Left ventricle myocardium inferior (tissue), 1 donor: ENCODE results near the gene INTS15. TPM values are rescaled to one million over a fixed set of nuclear protein-coding genes. Genes with fewer than 3 reads are reported as not detected.

ENCODE experiments used
- DNase-seq: peaks from one replicate; pipeline ENCODE4 v3.0.0-alpha.2; 2020
- H3K27ac ChIP-seq: fragments of 200-600 bp; replicated peaks from 2 replicates; pipeline ENCODE4 v1.8.0; 2021
- H3K27me3 ChIP-seq: fragments of 200-600 bp; 2 replicates; pipeline ENCODE4 v1.8.0; 2021; ENCODE audit warnings: low read depth
- H3K36me3 ChIP-seq: fragments of 200-600 bp; 2 replicates; pipeline ENCODE4 v1.8.0; 2021
- H3K4me1 ChIP-seq: fragments of 200-600 bp; 2 replicates; pipeline ENCODE4 v1.8.0; 2021
- H3K4me3 ChIP-seq: fragments of 200-600 bp; 2 replicates; pipeline ENCODE4 v1.8.0; 2021; ENCODE audit warnings: mild to moderate bottlenecking, moderate library complexity
- H3K9me3 ChIP-seq: fragments of 200-600 bp; replicated peaks from 2 replicates; pipeline ENCODE4 v1.8.0; 2021
- CTCF ChIP-seq: fragments of 200-600 bp; IDR thresholded peaks from 2 replicates; pipeline ENCODE4 v1.8.0; 2021; ENCODE audit warnings: antibody characterized with exemption, mild to moderate bottlenecking, borderline replicate concordance
- intact Hi-C: fragments of 100-400 bp; cut with micrococcal nuclease; formaldehyde crosslinking; loops from one replicate; pipeline ENCODE4 v1.11.0; 2022
- total RNA-seq: library from RNA; stranded (reverse); fragmentation: NEBNext Ultra II Directional; extraction: Animal tissue kit (Norgen Biotek cat#: 25700); gene quantifications from one replicate; pipeline ENCODE4 v1.2.1, GENCODE V29; 2021
- donor health status: DM: no; HTN: yes; CAD: no; lungs with severe emphysema.

INTS15 gene
- total RNA-seq, 1 donor from 2014 or later: 14.4 TPM

- intact Hi-C loops: no loop called here
- no peaks in the 10 kb centered on the region for H3K27me3 ChIP-seq
- peaks cover 67% of the 10 kb centered on the region for H3K36me3 ChIP-seq
Observed at GRCh38 chr7:6590645-6591110, 857 bp downstream of the INTS15 start.

GRCh38 chr7:6600093-6600492 is 10.3 kb downstream of the INTS15 start:
- Histone ChIP-seq H3K4me1 (no peaks in the 10 kb centered on the region), H3K4me3 (no peak overlapping the region), H3K27ac (no peak overlapping the region), H3K9me3 (no peaks in the 10 kb centered on the region), H3K36me3 (peaks cover 97% of the 10 kb centered on the region), H3K27me3 (no peaks in the 10 kb centered on the region)
- TF ChIP-seq CTCF: no peak
- DNase-seq: no peak
- intact Hi-C loops: no loop called here

More at GRCh38 chr7:6590645-6591110, 857 bp downstream of the INTS15 start:
- Histone ChIP-seq H3K27ac (peak overlapping the region; percentile 92), H3K9me3 (no peaks in the 10 kb centered on the region), H3K4me3 (peak overlapping the region; percentile 95), H3K4me1 (peaks cover 30% of the 10 kb centered on the region)
- DNase-seq: no peak
- no peak for TF ChIP-seq CTCF

- H3K27me3 ChIP-seq: no peaks in the 10 kb centered on the region
- no peaks in the 10 kb centered on the region for H3K9me3 ChIP-seq
- intact Hi-C loops: no loop called here
- H3K36me3 ChIP-seq: peaks cover 86% of the 10 kb centered on the region
- no peak overlapping the region for H3K27ac ChIP-seq
- no peak overlapping the region for H3K4me3 ChIP-seq
- DNase-seq: no peak
- TF ChIP-seq CTCF: no peak
- H3K4me1 ChIP-seq: no peaks in the 10 kb centered on the region
Observed at GRCh38 chr7:6604458-6604857, 14.6 kb downstream of the INTS15 start.

- Histone ChIP-seq H3K9me3 (no peaks in the 10 kb centered on the region), H3K27me3 (no peaks in the 10 kb centered on the region), H3K36me3 (peaks cover 60% of the 10 kb centered on the region), H3K4me1 (no peaks in the 10 kb centered on the region), H3K27ac (no peak overlapping the region), H3K4me3 (no peak overlapping the region)
- intact Hi-C loops: no loop called here
- no peak for TF ChIP-seq CTCF
- no peak for DNase-seq
Observed at GRCh38 chr7:6606866-6607583, 17.2 kb downstream of the INTS15 start.

GRCh38 chr7:6607651-6608051 is 17.8 kb downstream of the INTS15 start:
- Histone ChIP-seq H3K9me3 (no peaks in the 10 kb centered on the region), H3K4me1 (no peaks in the 10 kb centered on the region), H3K27me3 (no peaks in the 10 kb centered on the region), H3K4me3 (no peak overlapping the region), H3K27ac (no peak overlapping the region), H3K36me3 (peaks cover 54% of the 10 kb centered on the region)
- intact Hi-C loops: no loop called here
- DNase-seq: no peak
- TF ChIP-seq CTCF: no peak
